Testis (tissue), 2 donors: Measurements from ENCODE around the gene DMD.

Experiments
- POLR2A ChIP-seq: fragments of 450-650 bp; IDR thresholded peaks from one replicate; pipeline ENCODE4 v1.6.1; 2017; ENCODE audit warnings: antibody characterized with exemption, mild to moderate bottlenecking, moderate library complexity
- TF ChIP-seq, protein P1 (sequence below), 3 experiments: fragments of 450-650 bp in 2 of 3; fragments of 200-600 bp in 1 of 3; sonication (generic) in 1 of 3; IDR thresholded peaks; one replicate each; pipeline ENCODE4 v1.5.1; 2016 to 2019; ENCODE audit warnings: antibody characterized with exemption in 3 of 3, mild to moderate bottlenecking in 2 of 3, moderate library complexity in 1 of 3

DNA sequence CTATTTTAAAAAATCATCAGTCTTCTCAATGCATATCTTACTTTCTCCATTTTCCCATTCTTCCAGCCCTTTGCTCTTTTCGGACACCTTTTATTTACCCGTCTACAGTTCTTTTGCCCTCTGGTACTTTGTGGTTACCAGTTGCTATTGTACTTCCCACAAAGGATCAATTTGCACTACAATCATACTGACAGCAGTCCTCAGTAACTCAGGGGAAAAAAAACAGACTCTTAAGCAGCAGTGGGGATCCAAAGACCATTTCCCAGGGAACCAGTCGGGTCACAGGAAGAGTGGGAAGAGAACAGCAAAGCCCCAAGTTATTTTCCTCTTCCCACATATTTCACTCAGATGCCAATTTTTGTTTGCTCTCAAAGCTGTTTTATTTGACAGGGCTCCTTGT, 23.1 kb downstream of the DMD start:
- TF ChIP-seq, protein P1, sequence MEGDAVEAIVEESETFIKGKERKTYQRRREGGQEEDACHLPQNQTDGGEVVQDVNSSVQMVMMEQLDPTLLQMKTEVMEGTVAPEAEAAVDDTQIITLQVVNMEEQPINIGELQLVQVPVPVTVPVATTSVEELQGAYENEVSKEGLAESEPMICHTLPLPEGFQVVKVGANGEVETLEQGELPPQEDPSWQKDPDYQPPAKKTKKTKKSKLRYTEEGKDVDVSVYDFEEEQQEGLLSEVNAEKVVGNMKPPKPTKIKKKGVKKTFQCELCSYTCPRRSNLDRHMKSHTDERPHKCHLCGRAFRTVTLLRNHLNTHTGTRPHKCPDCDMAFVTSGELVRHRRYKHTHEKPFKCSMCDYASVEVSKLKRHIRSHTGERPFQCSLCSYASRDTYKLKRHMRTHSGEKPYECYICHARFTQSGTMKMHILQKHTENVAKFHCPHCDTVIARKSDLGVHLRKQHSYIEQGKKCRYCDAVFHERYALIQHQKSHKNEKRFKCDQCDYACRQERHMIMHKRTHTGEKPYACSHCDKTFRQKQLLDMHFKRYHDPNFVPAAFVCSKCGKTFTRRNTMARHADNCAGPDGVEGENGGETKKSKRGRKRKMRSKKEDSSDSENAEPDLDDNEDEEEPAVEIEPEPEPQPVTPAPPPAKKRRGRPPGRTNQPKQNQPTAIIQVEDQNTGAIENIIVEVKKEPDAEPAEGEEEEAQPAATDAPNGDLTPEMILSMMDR (IDR thresholded peaks at IDR 0.05), result no peak
- no peak for TF ChIP-seq POLR2A
